NCI-H128 (cell line): ENCODE measurements around the gene DCDC1.

ENCODE experiments used
- DNase-seq: peaks from one replicate; lab custom pipeline; 2025; ENCODE audit not compliant: unreplicated experiment; lab: John Stamatoyannopoulos, UW

Gene DCDC1

GRCh38 chr11:31369348-31370329 is at the start of gene DCDC1, which contains the start of gene DNAJC24:
TSS of gene DCDC1 (minus strand) at chr11:31369739. CDS start at chr11:31328280, 41,459 bp downstream.
TSS of gene DNAJC24 (plus strand) at chr11:31369860. CDS start at chr11:31370749, 889 bp downstream.
- DNase-seq = peak; percentile 85

GRCh38 chr11:31419138-31419537 is 49.6 kb upstream of the DCDC1 start:
- DNase-seq = no peak

- DNase-seq = no peak
Measured at GRCh38 chr11:31417816-31418215, 48.3 kb upstream of the DCDC1 start.

- DNase-seq = no peak
Measured at GRCh38 chr11:31417357-31417756, 47.8 kb upstream of the DCDC1 start.

GRCh38 chr11:31415435-31415834 is 45.9 kb upstream of the DCDC1 start:
- no peak for DNase-seq

GRCh38 chr11:31414338-31414737 is 44.8 kb upstream of the DCDC1 start:
- DNase-seq = no peak

- no peak for DNase-seq
Measured at GRCh38 chr11:31412946-31413345, 43.4 kb upstream of the DCDC1 start.

- DNase-seq = no peak
Measured at GRCh38 chr11:31408201-31408600, 38.7 kb upstream of the DCDC1 start.

GRCh38 chr11:31404614-31405013 is 35.1 kb upstream of the DCDC1 start:
- no peak for DNase-seq

GRCh38 chr11:31397239-31397834 is 27.8 kb upstream of the DCDC1 start:
- no peak for DNase-seq

- no peak for DNase-seq
Measured at GRCh38 chr11:31387379-31387778, 17.8 kb upstream of the DCDC1 start.

- no peak for DNase-seq
Measured at GRCh38 chr11:31383116-31383515, 13.6 kb upstream of the DCDC1 start.

GRCh38 chr11:31375879-31376278 is 6.3 kb upstream of the DCDC1 start:
- DNase-seq = no peak

- DNase-seq = no peak
Measured at GRCh38 chr11:31366795-31367194, 2.7 kb downstream of the DCDC1 start.

GRCh38 chr11:31361743-31362142 is 7.8 kb downstream of the DCDC1 start:
- no peak for DNase-seq

- no peak for DNase-seq
Measured at GRCh38 chr11:31355817-31356216, 13.7 kb downstream of the DCDC1 start.

- DNase-seq = no peak
Measured at GRCh38 chr11:31355131-31355530, 14.4 kb downstream of the DCDC1 start.

- no peak for DNase-seq
Measured at GRCh38 chr11:31351168-31351567, 18.4 kb downstream of the DCDC1 start.

- DNase-seq = no peak
Measured at GRCh38 chr11:31340903-31341572, 28.5 kb downstream of the DCDC1 start.

GRCh38 chr11:31337806-31338205 is 31.7 kb downstream of the DCDC1 start:
- no peak for DNase-seq

GRCh38 chr11:31328697-31329096 is 40.8 kb downstream of the DCDC1 start:
- DNase-seq = no peak

- no peak for DNase-seq
Measured at GRCh38 chr11:31327417-31327816, 42.1 kb downstream of the DCDC1 start.
